DLD1 (cell line): ENCODE results near the gene PARD6B.
"Not testable (repeated sequence)": the region's sequence is repeated elsewhere in the genome, so short reads cannot be mapped to it uniquely, and the experiment has no call there.

Source experiments
- in situ Hi-C: cut with HindIII; loops from 2 replicates; pipeline ENCODE4 v1.10.0; 2017; ENCODE audit warnings: low sequenced_read_pairs

The PARD6B gene

GRCh38 chr20:50703651-50704438 is 27.5 kb upstream of the PARD6B start:
- in situ Hi-C loops: not testable (repeated sequence)

- in situ Hi-C loops: no loop called here
These were observed 26.9 kb upstream of the PARD6B start for GRCh38 chr20:50704514-50704913.

- in situ Hi-C loops: no loop called here
These were observed 26.4 kb upstream of the PARD6B start for GRCh38 chr20:50704971-50705370.

GRCh38 chr20:50708845-50709635 is 22.3 kb upstream of the PARD6B start:
- in situ Hi-C loops: no loop called here

- in situ Hi-C loops: no loop called here
These were observed 21.8 kb upstream of the PARD6B start for GRCh38 chr20:50709636-50709973.

GRCh38 chr20:50710492-50711063 is 20.8 kb upstream of the PARD6B start:
- in situ Hi-C loops: no loop called here

- in situ Hi-C loops: no loop called here
These were observed 20.1 kb upstream of the PARD6B start for GRCh38 chr20:50711113-50711825.

- in situ Hi-C loops: no loop called here
These were observed 18.4 kb upstream of the PARD6B start for GRCh38 chr20:50712771-50713656.

GRCh38 chr20:50713657-50714101 is 17.7 kb upstream of the PARD6B start:
- in situ Hi-C loops: no loop called here

- in situ Hi-C loops: not testable (repeated sequence)
These were observed 17.0 kb upstream of the PARD6B start for GRCh38 chr20:50714426-50714825.

GRCh38 chr20:50715694-50716093 is 15.7 kb upstream of the PARD6B start:
- in situ Hi-C loops: no loop called here

- in situ Hi-C loops: no loop called here
These were observed 14.9 kb upstream of the PARD6B start for GRCh38 chr20:50716518-50716917.

GRCh38 chr20:50717312-50717711 is 14.1 kb upstream of the PARD6B start:
- in situ Hi-C loops: no loop called here

- in situ Hi-C loops: no loop called here
These were observed 13.2 kb upstream of the PARD6B start for GRCh38 chr20:50717974-50718761.

- in situ Hi-C loops: no loop called here
These were observed 12.1 kb upstream of the PARD6B start for GRCh38 chr20:50719328-50719727.

- in situ Hi-C loops: no loop called here
These were observed 11.4 kb upstream of the PARD6B start for GRCh38 chr20:50720026-50720425.

GRCh38 chr20:50720582-50720981 is 10.8 kb upstream of the PARD6B start:
- in situ Hi-C loops: no loop called here

GRCh38 chr20:50721881-50722281 is 9.5 kb upstream of the PARD6B start:
- in situ Hi-C loops: no loop called here

GRCh38 chr20:50722424-50723155 is 8.8 kb upstream of the PARD6B start:
- in situ Hi-C loops: no loop called here
